ENCODE data around the gene HMGN3.
"Not testable (repeated sequence)": the region's sequence is repeated elsewhere in the genome, so short reads cannot be mapped to it uniquely, and the experiment has no call there.

Gene HMGN3

DNA sequence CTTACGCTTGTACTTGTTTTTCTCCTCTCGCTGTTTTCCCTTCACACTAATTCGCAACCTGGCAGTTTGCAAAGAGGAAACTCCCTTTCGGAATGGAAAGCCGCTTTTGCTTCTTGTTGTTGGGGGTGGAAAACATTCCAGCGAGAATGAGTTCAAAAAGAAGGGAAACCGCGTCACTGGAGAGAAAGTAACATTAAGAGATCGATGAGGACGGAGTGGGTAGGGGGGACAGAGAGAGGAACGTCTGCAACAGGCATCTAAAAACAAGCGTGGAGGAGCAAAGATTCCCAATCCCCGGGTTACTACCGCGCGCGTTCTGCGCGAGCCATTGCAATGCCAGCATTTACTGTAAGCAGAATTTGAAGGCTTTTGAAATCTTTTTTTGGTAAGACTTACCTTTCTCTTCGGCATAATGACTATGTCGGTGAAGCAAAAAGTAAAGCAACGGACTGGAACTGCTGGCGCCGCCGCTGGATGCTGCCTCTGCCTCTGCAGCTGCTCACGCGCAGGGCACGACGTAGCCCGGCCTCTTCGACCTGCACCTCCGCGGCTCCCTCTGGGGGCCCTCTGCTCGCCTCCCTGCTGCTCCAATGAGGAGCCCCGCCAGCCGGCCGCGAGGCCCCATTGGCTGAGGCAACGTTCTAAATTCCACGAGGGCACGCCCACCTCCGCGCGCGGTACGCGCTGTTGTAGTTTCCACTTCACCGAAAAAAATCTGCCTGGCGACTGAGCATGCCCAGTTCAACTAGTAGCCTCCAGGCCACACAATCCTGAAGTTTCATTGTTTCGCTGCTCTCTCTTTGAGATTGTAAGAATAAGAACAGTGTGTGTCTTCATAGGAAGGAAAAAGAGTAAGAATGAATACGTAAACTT is at the start of gene HMGN3:
Gene HMGN3 (minus strand): TSS at position 533 of the 873 bp plus-strand sequence.
- peak; percentile 87 for DNase-seq

DNA sequence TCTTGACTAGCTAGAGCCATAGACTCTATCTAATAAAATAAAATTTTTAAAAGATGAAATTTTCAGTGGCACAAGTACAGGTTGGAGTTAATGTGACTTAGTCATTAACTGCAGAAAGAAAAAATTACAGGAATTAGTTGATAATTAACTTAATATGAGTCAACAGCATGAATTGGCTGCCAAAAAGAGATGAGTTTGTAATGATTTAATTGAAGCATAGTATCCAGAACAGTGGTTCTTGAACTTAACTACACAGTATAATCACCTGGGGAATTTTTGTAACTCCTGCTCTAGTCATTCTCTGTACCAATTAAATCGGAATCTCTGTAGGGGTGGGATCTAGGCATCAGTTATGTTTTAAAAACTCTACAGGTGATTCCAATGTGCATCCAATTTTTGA is 46.3 kb upstream of the HMGN3 start:
- DNase-seq = no peak

DNA sequence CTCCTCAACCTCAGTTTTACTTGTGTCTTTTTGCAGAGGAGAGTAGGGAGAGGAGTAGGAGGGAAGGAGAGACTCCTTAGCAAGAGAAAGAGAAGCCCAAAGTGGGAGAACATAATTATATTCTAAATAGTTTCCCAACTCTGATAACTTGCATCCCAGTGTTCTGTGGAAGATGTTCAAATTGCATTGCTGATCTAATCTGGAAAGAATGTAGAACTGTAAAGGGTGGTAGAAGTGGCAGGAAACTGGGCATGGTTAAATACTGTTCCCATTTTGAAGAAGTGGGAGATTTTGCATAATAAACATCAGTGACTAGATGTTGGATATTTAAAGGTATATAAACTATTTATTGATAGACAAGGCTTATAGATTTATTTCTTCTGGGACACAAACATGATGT is 42.6 kb upstream of the HMGN3 start:
- DNase-seq = no peak

- no peak for DNase-seq
These were observed 35.4 kb upstream of the HMGN3 start for GRCh38 chr6:79269877-79270276.

DNA sequence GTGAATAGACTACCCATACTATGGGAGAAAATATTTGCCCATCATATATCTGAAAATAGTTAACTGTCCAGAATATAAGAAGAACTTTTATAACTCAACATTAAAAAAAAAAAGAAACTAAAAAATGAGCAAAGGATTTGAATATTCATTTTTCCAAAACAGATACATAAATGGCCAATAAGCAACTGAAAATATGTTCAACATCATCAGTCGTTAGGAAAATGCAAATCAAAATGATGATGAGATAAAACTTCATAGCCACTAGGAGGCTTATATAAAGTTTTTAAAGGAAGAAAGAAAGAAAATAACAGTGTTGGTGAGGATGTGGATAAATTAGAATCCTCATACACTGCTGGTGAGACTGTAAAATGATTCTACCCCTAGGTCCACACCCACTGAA is 32.6 kb upstream of the HMGN3 start:
- no peak for DNase-seq

DNA sequence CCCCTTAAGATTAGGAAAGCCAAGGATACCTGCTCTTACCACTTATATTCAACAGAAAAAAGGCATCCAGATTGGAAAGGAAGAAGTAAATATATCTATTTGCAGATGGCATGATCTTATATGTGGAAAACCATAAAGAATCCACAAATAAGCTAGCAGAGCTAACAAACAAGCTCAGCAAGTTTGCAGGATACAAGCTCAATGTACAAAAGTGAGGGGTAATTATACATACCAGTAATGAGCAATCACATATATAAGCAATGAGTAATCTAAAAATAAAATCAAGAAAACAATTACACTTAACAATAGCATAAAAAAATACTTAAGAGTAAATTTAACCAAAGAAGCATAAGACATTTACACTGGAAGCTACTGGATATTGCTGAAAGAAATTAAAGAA is 31.6 kb upstream of the HMGN3 start:
- DNase-seq = no peak

- DNase-seq = no peak
These were observed 28.9 kb upstream of the HMGN3 start for GRCh38 chr6:79263359-79263758.

- no peak for DNase-seq
These were observed 27.2 kb upstream of the HMGN3 start for GRCh38 chr6:79261666-79262065.

GRCh38 chr6:79260772-79261171 is 26.3 kb upstream of the HMGN3 start:
- no peak for DNase-seq

DNA sequence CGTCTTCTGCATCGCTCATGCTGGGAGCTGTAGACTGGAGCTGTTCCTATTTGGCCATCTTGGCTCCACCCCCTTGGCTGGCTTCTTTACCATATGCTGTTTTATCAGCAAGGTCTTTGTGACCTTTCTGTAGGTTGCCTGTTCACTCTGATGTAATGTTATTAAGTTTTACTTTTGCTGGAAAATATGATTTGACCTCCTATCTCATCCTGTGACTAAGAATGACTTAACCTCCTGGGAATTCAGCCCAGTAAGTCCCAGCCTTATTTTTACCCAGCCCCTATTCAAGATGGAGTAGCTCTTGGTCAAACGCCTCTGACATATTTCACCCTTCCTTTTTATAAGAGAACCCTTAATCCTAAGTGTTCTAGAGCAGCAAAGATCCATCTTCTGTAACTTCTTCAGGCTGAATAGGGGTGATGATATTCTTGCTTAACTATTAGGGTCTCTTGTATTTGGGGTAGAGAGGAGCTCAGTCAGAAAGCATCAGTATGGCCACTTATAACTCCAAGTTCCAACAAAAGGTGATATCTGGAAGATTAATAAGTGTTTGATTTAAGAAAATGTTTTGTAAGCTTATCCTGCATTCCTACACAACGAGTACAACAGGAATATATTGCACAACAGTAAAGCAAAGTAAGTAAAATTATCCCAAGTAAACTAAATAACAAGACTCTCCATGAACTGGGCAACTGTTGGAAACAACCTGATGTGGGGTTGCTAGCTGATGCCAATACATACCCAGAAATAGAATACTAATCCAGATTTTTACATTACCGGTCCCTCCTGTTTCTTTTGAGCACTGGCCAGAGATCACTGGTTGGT is 23.1 kb upstream of the HMGN3 start:
- no peak for DNase-seq

- not testable (repeated sequence) for DNase-seq
These were observed 22.3 kb upstream of the HMGN3 start for GRCh38 chr6:79256770-79257169.

- DNase-seq = not testable (repeated sequence)
These were observed 20.6 kb upstream of the HMGN3 start for GRCh38 chr6:79255086-79255485.

- DNase-seq = no peak
These were observed 16.1 kb upstream of the HMGN3 start for GRCh38 chr6:79250559-79250958.

DNA sequence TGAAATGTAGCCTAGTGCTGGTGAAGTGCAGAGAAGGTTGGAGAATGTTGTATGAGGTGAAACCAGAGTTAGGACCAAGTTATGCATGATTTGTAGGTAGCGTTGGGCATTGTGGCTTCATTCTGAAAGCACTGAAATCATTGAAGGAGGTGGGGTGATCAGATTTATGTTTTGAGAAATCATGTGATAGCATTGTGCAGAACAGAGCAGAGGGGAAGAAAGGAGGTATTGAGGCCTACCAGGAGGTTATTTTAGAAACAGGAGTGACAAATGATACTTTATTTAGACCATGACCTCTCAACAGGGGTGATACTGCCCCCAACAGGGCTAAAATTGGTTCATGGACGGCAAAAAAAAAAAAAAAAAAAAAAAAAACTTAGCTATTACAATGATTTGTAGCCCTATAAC is 15.6 kb upstream of the HMGN3 start:
- no peak for DNase-seq

DNA sequence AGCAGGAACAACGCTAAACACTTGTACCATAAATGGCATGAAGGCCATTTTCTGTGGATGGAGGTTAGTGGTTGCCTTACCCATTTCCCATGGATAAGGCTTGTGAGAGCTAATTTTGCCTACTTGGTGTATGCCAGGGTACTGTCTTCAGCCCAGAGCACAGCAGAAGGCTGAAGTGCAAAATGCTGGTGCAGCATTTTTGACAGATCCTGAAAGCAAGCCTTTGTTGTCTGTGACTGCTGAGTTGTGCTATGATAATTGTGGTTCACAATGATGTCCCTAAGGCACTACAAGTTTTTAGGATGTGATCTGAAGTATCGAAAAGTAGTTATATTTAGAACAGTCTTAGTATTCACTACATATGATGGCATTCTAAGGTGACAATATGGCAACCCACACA is 14.7 kb upstream of the HMGN3 start:
- DNase-seq = no peak

DNA sequence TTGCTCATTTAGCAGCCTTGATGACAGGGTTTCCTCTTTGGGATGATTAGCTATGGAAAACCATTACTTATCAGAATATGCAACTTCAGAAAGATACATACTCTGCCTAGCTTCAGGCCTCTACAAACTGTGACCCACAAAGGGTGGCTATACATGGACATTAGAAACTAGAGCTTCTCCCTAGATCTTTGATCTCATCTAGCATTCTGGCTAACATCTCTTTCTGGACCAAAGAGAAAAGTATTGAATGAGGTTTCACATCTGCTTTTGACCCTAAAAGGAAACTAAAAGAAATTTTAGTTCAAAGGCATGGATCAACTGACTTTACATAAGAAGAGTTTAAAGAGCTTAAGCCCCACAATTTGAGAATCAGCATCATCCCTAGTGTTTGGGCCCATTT is 12.4 kb upstream of the HMGN3 start:
- DNase-seq = no peak

DNA sequence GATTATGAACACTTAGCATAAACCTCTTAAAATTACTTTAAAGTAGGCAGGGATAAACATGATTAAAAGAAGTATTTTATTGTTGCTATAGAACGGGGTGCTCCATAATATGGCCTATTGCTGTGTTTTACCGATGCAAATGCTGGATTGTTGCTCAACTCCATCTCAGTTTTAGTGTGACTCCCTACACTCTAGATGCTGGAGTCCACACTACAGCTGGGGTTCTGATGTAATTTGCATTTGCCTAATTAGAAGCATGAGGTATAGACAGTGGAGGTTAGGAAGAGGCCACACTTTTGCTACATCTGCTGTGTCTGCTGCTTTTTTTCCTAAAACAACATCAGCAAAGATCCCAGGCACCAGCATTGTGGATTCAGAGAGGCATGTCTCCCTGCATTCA is 6.7 kb upstream of the HMGN3 start:
- DNase-seq = no peak

DNA sequence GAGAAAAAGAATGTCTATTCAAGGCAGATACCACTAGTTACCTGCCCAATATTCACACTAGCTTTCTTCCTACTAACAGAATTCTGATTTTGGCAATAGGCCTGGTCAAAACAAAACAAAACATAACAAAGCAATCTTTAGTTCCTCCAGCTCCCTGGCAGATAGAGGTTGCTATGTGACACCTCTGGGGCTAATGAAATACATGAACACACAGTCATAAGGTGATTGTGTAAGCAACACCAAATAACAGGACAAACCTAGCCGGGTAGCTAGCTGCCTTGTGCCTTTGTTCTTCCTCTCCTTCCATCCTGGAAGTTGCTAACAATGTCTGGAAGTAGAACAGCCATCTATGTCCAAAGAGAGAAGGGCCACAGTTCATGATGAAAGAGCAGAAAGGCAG is 6.0 kb upstream of the HMGN3 start:
- DNase-seq = no peak

- DNase-seq = no peak
These were observed 5.2 kb upstream of the HMGN3 start for GRCh38 chr6:79239536-79240168.

GRCh38 chr6:79238919-79239318 is 4.4 kb upstream of the HMGN3 start:
- DNase-seq = no peak

- no peak for DNase-seq
These were observed 2.2 kb upstream of the HMGN3 start for GRCh38 chr6:79236711-79237110.

DNA sequence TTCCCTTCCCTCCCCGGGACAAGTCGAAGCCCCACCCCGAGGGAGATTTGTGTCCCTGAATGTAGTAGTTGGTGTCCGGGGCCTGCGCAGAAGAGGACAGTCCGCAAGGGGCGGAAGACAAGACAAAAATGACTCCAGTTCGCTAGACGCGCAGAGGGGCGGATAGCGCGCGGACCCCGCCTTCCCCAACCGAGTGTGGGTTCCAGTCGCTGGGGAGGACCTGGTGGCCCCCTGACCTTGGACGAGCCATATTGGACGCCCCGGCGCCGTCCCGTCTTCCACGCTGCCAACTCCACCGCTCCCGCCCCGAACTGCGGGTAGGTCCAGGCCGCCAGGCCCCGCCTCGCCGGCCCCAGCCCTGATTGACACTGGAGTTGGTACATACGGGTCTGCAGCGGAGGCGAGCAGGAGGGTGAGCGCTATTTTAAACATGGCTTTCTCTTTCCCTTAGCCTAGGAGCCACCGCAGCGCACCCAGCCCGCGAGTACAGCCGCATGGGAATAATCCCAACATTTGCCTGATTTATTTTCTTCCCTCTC is 802 bp downstream of the HMGN3 start:
- DNase-seq = peak; percentile 27

DNA sequence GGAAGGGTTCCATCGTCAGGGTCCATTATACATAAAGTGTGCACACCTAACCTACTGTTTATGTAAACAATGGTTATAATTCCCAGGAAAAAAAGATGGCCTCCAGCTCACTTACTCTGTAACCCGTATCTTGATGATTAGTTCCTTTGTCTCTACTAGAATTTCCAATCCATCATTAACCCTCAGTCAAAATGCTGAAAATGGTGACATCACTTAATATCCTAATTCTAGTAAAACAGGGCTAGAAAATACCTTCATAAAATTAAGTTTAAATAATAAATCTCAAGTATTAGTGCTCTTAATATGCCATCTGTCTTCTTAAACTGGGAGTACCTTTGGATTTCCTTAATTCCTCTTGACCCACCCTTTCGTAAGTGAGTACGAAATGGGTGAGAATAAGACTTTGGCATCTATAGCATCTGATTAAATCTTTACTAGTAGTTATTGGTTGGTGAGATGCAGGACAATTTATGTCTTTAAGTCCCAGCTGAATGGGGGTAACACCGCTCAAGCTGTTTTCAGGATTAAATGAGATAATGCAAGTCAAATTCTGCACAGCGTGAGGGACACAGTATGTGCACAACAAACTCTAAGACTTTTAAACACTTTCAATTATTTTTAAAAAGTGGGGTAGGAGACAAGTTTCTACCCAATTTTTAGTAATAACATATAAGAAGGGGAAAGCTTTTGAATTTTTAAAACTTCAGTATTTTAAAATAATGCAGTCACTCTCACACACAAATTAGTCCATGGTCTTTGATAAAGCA is 1.6 kb downstream of the HMGN3 start:
- no peak for DNase-seq

Measured in activated T-cell treated with anti-CD3 and anti-CD28 coated beads for 4 hours (primary cell).